Esophagus (tissue), 2 donors: ENCODE measurements around the gene THOC6. TPM values are rescaled to one million over a fixed set of nuclear protein-coding genes. Genes with fewer than 3 reads are reported as not detected.

Experiments
- H3K27ac ChIP-seq, 2 donors: one replicate each; pipeline ENCODE4 v1.5.1; 2013; ENCODE audit warnings: low read depth in 2 of 2, mild to moderate bottlenecking in 2 of 2, inconsistent platforms in 1 of 2, low read length in 1 of 2, moderate library complexity in 1 of 2
- H3K27me3 ChIP-seq, 2 donors: one replicate each; pipeline ENCODE4 v1.6.1; 2013; ENCODE audit warnings: low read length in 2 of 2, control low read depth in 1 of 2, mild to moderate bottlenecking in 1 of 2; ENCODE audit not compliant: insufficient read depth in 2 of 2, control insufficient read depth in 1 of 2
- H3K36me3 ChIP-seq, 2 donors: one replicate each; pipeline ENCODE4 v1.6.1; 2013; ENCODE audit warnings: low read length in 1 of 2; ENCODE audit not compliant: control insufficient read depth in 2 of 2, insufficient read depth in 2 of 2
- H3K4me1 ChIP-seq, 2 donors: one replicate each; pipeline ENCODE4 v1.6.1; 2013; ENCODE audit warnings: low read length in 1 of 2; ENCODE audit not compliant: control insufficient read depth in 2 of 2, insufficient read depth in 2 of 2
- H3K4me3 ChIP-seq, 2 donors: one replicate each; pipeline ENCODE4 v1.5.1; 2013; ENCODE audit warnings: low read length in 2 of 2, mild to moderate bottlenecking in 2 of 2, low read depth in 1 of 2, moderate library complexity in 1 of 2
- H3K9me3 ChIP-seq, 2 donors: one replicate each; pipeline ENCODE4 v1.6.1; 2013; ENCODE audit warnings: mild to moderate bottlenecking in 2 of 2, low read depth in 1 of 2, low read length in 1 of 2, moderate library complexity in 1 of 2; ENCODE audit not compliant: control insufficient read depth in 2 of 2, insufficient read depth in 1 of 2
- WGBS, 2 donors: extraction: QIAGEN DNeasy Blood & Tissue Kit; methylation state at CpG; one replicate each; pipeline ENCODE4 v1.1.7; 2013; 5-methylcytosine and 5-hydroxymethylcytosine counted together
- polyA plus RNA-seq, 2 donors: library from polyadenylated mRNA; stranded (reverse); fragments of 200-250 nt; gene quantifications; one replicate each; pipeline ENCODE4 v1.2.3, GENCODE V29; 2013
- donor health status: healthy with polysubstance abuse.
- donor health status: Bipolar disorder and iron deficiency.

THOC6 gene
- polyA plus RNA-seq, 2 donors, result 24.3 to 37.2 TPM

DNA sequence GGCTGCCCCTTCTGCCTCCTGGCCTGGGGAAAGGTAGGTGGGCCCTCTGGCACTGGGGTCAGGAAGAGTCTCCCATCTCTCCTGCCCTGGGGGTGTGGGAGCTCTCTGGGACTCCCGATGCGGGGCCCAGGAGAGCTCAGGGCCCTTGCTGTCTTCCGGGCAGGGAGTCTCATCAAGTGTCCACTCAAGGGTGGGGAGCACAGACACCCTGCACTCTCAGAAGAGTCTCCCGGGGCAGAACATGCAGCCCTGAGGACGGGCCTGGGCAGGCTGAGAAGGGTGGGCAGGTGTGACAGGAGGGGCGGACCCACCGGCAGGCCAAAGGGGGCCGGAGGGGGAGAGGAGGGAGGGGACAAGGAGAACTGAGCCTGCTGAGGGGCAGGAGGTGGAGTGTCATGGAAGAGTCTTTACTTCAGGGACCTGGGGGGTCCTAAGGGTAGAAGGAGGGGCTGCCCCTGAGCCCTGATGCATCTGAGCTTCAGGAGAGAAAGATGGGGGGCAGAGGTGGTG is 35.2 kb upstream of the THOC6 start:
- 50 to 58% methylated on average over 8 of the region's 8 CpGs for WGBS, 2 donors
- no peaks in the 10 kb centered on the region for H3K9me3 ChIP-seq
- peaks cover 2 to 11% of the 10 kb centered on the region in 2 donors for H3K4me1 ChIP-seq
- no peaks in the 10 kb centered on the region for H3K36me3 ChIP-seq
- H3K27me3 ChIP-seq, result no peaks in the 10 kb centered on the region
- no peak overlapping the region for H3K27ac ChIP-seq
- no peak overlapping the region for H3K4me3 ChIP-seq

GRCh38 chr16:2990891-2991290 is 32.9 kb upstream of the THOC6 start:
- Histone ChIP-seq H3K4me1 (peaks cover 0 to 7% of the 10 kb centered on the region in 2 donors), H3K9me3 (no peaks in the 10 kb centered on the region), H3K36me3 (no peaks in the 10 kb centered on the region), H3K4me3 (no peak overlapping the region), H3K27ac (no peak overlapping the region), H3K27me3 (no peaks in the 10 kb centered on the region)
- WGBS, 2 donors, result 56 to 59% methylated on average over 8 to 10 of the region's 10 CpGs

GRCh38 chr16:2991566-2992261 is 32.1 kb upstream of the THOC6 start:
- H3K27ac ChIP-seq, result no peak overlapping the region
- H3K27me3 ChIP-seq, result no peaks in the 10 kb centered on the region
- H3K4me3 ChIP-seq, result no peak overlapping the region
- WGBS, 2 donors, result 75 to 81% methylated on average over 11 to 12 of the region's 12 CpGs
- no peaks in the 10 kb centered on the region for H3K9me3 ChIP-seq
- H3K36me3 ChIP-seq, result no peaks in the 10 kb centered on the region
- peaks cover 0 to 7% of the 10 kb centered on the region in 2 donors for H3K4me1 ChIP-seq

GRCh38 chr16:2992383-2993081 is 31.3 kb upstream of the THOC6 start:
- Histone ChIP-seq H3K27ac (peak overlapping the region in 1 of 2 donors; percentile 50), H3K4me3 (no peak overlapping the region), H3K9me3 (no peaks in the 10 kb centered on the region), H3K4me1 (peaks cover 0 to 7% of the 10 kb centered on the region in 2 donors), H3K36me3 (no peaks in the 10 kb centered on the region), H3K27me3 (no peaks in the 10 kb centered on the region)
- 63 to 76% methylated on average over 13 to 14 of the region's 14 CpGs for WGBS, 2 donors

GRCh38 chr16:2996298-2996697 is 27.5 kb upstream of the THOC6 start:
- Histone ChIP-seq H3K9me3 (no peaks in the 10 kb centered on the region), H3K36me3 (no peaks in the 10 kb centered on the region), H3K27me3 (no peaks in the 10 kb centered on the region), H3K4me3 (no peak overlapping the region), H3K27ac (no peak overlapping the region), H3K4me1 (peaks cover 0 to 4% of the 10 kb centered on the region in 2 donors)
- 75 to 79% methylated on average over 11 to 13 of the region's 13 CpGs for WGBS, 2 donors

- Histone ChIP-seq H3K9me3 (no peaks in the 10 kb centered on the region), H3K27ac (no peak overlapping the region), H3K27me3 (no peaks in the 10 kb centered on the region), H3K4me3 (no peak overlapping the region), H3K36me3 (no peaks in the 10 kb centered on the region), H3K4me1 (peaks cover 0 to under 1% of the 10 kb centered on the region in 2 donors)
- 85% methylated on average over 6 of the region's 6 CpGs for WGBS, 2 donors
These were observed 23.9 kb upstream of the THOC6 start for GRCh38 chr16:2999929-3000328.

- H3K27me3 ChIP-seq, result no peaks in the 10 kb centered on the region
- no peaks in the 10 kb centered on the region for H3K9me3 ChIP-seq
- no peaks in the 10 kb centered on the region for H3K36me3 ChIP-seq
- peaks cover 0 to 2% of the 10 kb centered on the region in 2 donors for H3K4me1 ChIP-seq
- H3K4me3 ChIP-seq, result no peak overlapping the region
- H3K27ac ChIP-seq, result no peak overlapping the region
- WGBS, 2 donors, result 73 to 80% methylated on average over 4 of the region's 4 CpGs
These were observed 23.3 kb upstream of the THOC6 start for GRCh38 chr16:3000540-3000939.

DNA sequence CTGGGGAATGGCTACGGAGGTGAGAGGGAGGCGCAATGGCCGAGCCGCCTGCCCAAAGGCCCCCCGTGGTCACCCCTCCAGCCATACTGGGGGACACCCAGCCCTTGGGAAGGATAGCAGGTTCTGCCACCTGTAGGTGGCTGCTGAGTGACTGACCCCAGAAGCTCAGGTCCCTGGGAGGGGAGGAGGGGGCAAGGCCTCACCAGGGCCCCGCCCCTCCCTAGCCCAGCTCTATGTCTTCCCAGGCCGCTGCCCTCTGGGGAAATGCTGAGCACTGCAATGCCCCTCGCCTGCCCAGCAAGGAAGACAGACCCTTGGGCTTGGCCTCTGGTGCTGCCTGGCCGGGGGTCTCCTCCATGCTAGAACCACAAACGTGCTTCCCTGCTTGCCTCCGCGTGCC is 22.5 kb upstream of the THOC6 start:
- no peaks in the 10 kb centered on the region for H3K9me3 ChIP-seq
- 71 to 83% methylated on average over 12 of the region's 12 CpGs for WGBS, 2 donors
- H3K27me3 ChIP-seq, result no peaks in the 10 kb centered on the region

GRCh38 chr16:3003582-3004270 is 20.1 kb upstream of the THOC6 start:
- Histone ChIP-seq H3K9me3 (no peaks in the 10 kb centered on the region), H3K27ac (no peak overlapping the region), H3K36me3 (no peaks in the 10 kb centered on the region), H3K4me3 (peak overlapping the region in 1 of 2 donors; percentile 66), H3K27me3 (no peaks in the 10 kb centered on the region), H3K4me1 (peaks cover 0 to 2% of the 10 kb centered on the region in 2 donors)
- 9 to 12% methylated on average over 38 to 58 of the region's 58 CpGs for WGBS, 2 donors

More for the DNA sequence above, 22.5 kb upstream of the THOC6 start:
- H3K4me1 ChIP-seq, result peaks cover 0 to 2% of the 10 kb centered on the region in 2 donors
- H3K27ac ChIP-seq, result no peak overlapping the region
- H3K36me3 ChIP-seq, result no peaks in the 10 kb centered on the region
- no peak overlapping the region for H3K4me3 ChIP-seq
